DOHH2 (cell line): ENCODE measurements around the gene RO60.
A peak's percentile ranks its signal among the peaks of the same experiment; 100 is the strongest.

ENCODE experiments used
- EZH2phosphoT487 ChIP-seq: fragments of 200-600 bp; sonication (generic); IDR thresholded peaks from 2 replicates; pipeline ENCODE4 v1.6.1; 2017; ENCODE audit warnings: borderline replicate concordance, mild to moderate bottlenecking, antibody characterized with exemption, low read length, moderate library complexity, mixed read lengths
- TF ChIP-seq, protein P1 (sequence below): fragments of 200-600 bp; sonication (generic); IDR thresholded peaks from one replicate; pipeline ENCODE4 v1.5.1; 2014; ENCODE audit warnings: antibody characterized with exemption, mild to moderate bottlenecking, low read depth, low read length; ENCODE audit not compliant: poor library complexity, severe bottlenecking

DNA sequence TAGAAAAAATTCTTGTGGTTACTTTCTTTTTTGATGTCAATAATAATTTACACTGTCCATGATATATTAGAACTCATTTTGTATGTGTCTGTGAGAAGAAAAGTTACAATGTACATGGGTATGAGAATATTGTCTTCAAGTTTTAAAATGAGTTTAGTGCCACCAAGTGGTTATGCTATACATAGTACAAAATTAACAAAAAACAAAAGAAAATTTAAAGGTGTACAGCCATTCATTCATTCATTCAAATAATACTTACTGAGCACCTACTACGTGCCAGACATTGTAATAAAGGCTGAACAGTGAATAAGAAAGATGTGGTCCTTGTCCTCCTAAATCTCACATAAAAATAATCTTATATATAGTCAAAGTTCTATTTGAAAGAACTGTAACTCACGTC, 28.0 kb upstream of the RO60 start:
- TF ChIP-seq, protein P1, sequence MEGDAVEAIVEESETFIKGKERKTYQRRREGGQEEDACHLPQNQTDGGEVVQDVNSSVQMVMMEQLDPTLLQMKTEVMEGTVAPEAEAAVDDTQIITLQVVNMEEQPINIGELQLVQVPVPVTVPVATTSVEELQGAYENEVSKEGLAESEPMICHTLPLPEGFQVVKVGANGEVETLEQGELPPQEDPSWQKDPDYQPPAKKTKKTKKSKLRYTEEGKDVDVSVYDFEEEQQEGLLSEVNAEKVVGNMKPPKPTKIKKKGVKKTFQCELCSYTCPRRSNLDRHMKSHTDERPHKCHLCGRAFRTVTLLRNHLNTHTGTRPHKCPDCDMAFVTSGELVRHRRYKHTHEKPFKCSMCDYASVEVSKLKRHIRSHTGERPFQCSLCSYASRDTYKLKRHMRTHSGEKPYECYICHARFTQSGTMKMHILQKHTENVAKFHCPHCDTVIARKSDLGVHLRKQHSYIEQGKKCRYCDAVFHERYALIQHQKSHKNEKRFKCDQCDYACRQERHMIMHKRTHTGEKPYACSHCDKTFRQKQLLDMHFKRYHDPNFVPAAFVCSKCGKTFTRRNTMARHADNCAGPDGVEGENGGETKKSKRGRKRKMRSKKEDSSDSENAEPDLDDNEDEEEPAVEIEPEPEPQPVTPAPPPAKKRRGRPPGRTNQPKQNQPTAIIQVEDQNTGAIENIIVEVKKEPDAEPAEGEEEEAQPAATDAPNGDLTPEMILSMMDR, result peak; percentile 38
- no peak for TF ChIP-seq EZH2phosphoT487
